BJ (cell line): ENCODE results near the gene SLC2A4. TPM values are rescaled to one million over a fixed set of nuclear protein-coding genes. Genes with fewer than 3 reads are reported as not detected.

ENCODE experiments used
- CTCF ChIA-PET: fragments of 350-600 bp; formaldehyde crosslinking; extraction: SDS; loops from one replicate; lab custom pipeline; 2021; ENCODE audit warnings: antibody characterized with exemption, inconsistent platforms; lab: Yijun Ruan, JAX
- POLR2A ChIA-PET: fragments of 300-600 bp; sonication (Branson Sonifier 250); formaldehyde crosslinking; extraction: SDS; loops from one replicate; lab custom pipeline; 2021; ENCODE audit warnings: antibody characterized with exemption; lab: Charles Lee
- DNase-seq: peaks from one replicate; pipeline ENCODE4 v3.0.0-alpha.2; 2011; ENCODE audit warnings: low read depth
- H3K27me3 ChIP-seq: 2 replicates; pipeline ENCODE4 v1.6.0; 2011; ENCODE audit warnings: low read length; ENCODE audit not compliant: control insufficient read depth, insufficient read depth
- H3K36me3 ChIP-seq: 2 replicates; pipeline ENCODE4 v1.5.1; 2011; ENCODE audit warnings: low read length; ENCODE audit not compliant: control insufficient read depth, insufficient read depth
- H3K4me3 ChIP-seq: 2 replicates; pipeline ENCODE4 v1.5.1; 2011; ENCODE audit warnings: low read depth, mild to moderate bottlenecking, control low read depth, low read length
- CTCF ChIP-seq: IDR thresholded peaks from 2 replicates; pipeline ENCODE4 v1.5.1; 2011; ENCODE audit warnings: low read depth, mild to moderate bottlenecking, control low read depth, inconsistent platforms, low read length, moderate library complexity; ENCODE audit not compliant: insufficient read depth
- polyA plus RNA-seq: library from polyadenylated mRNA; depleted of rRNA; stranded (reverse); fragments of >200 nt; gene quantifications from 2 replicates; pipeline ENCODE4 v1.2.3, GENCODE V29; 2011

The SLC2A4 gene
- polyA plus RNA-seq, 1 experiment, result 0.36 TPM

GRCh38 chr17:7324438-7324779, 42.9 kb downstream of the SLC2A4 start:
- no peak for TF ChIP-seq CTCF
- peaks cover 47% of the 10 kb centered on the region for H3K36me3 ChIP-seq

DNA sequence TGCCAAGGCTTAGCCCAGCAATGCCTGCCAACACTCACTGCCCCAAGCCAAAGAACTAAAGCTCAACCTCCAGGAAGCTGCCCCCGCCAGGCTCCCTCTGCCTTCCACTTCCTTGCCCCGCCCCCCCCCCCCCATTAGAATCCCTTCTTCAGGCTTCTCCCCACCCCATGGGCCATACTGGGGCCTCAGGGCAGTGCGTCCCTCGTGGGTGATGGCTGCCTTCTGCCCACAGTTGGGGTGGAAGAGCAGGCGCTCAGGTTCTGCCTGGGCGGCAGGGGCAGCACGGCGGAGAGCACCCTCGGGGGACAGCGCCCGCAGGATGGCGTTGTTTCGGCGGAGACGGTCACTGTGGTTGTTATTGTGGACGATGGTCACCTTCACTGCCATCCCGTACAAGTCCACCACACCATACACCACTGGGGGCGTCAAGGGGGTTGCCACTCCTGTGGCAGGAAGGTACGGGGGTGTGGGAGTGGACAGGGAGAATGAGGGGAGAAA, 43.6 kb downstream of the SLC2A4 start:
- no peak for DNase-seq
- peaks cover 47% of the 10 kb centered on the region for H3K36me3 ChIP-seq
- CTCF ChIA-PET, result interaction anchor here (0.7 to 5.0 kb wide), 5 partner anchors 11 to 236 kb away, joined by 3 to 22 read pairs (median 11); partner anchors contain the start of genes ACAP1 and SENP3
- POLR2A ChIA-PET, result no interaction called here
- no peak overlapping the region for H3K4me3 ChIP-seq
- no peaks in the 10 kb centered on the region for H3K27me3 ChIP-seq
- TF ChIP-seq CTCF, result no peak

More at GRCh38 chr17:7324438-7324779, 42.9 kb downstream of the SLC2A4 start:
- Histone ChIP-seq H3K27me3 (no peaks in the 10 kb centered on the region), H3K4me3 (no peak overlapping the region)
- POLR2A ChIA-PET, result no interaction called here
- DNase-seq, result no peak
- CTCF ChIA-PET, result interaction anchor here (0.7 to 5.0 kb wide), 5 partner anchors 11 to 236 kb away, joined by 3 to 22 read pairs (median 11); partner anchors contain the start of genes ACAP1 and SENP3

DNA sequence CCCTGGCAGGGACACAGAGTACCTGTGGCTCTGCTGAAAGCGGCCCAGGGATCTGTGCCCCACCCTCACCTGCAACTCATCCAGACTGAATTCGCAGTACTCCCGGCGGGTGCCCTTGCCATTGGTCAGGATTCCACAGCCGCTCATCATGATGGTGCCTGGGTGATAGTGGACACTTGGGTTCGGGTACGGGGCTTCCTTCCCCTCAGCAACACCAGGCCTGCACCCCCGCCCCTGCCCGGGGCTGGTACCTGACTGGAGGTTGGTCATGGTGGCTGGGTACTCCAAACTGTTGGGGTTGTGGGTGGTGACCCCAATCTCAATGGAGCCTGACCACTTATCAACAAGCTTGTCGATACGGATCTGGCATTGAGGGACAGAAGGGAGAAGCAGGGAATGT, 44.7 kb downstream of the SLC2A4 start:
- no peaks in the 10 kb centered on the region for H3K27me3 ChIP-seq
- no peak overlapping the region for H3K4me3 ChIP-seq
- H3K36me3 ChIP-seq, result peaks cover 38% of the 10 kb centered on the region
- no peak for TF ChIP-seq CTCF
- ChIA-PET CTCF (interaction anchor here (1.0 to 5.0 kb wide), 2 partner anchors 13 to 78 kb away, joined by 4 to 22 read pairs; no protein-coding TSS in a partner anchor), POLR2A (no interaction called here)
- DNase-seq, result no peak

DNA sequence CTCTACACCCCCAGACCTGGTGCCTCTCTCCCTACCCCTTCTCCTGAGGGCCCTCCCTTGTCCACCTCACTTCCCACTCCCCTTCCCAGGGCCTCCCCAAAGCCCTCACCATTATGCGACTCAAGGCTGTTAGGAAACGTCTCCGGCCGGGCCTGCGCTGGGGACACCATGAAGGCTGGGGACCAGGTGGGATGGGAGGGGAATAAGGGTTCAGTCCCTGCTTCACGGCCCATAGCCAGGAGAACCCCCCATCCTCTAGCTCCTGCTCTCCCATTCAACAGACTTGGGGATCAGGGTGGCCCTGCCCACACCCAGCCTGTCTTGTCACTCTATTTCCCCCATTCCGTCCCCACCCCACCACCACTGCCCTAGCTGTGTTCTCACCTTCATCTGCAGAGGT, 45.5 kb downstream of the SLC2A4 start:
- no peak overlapping the region for H3K4me3 ChIP-seq
- ChIA-PET CTCF (interaction anchor here (0.6 to 5.0 kb wide), 3 partner anchors 14 to 281 kb away, joined by 3 to 22 read pairs (median 4); no protein-coding TSS in a partner anchor), POLR2A (no interaction called here)
- TF ChIP-seq CTCF, result no peak
- no peak for DNase-seq
- no peaks in the 10 kb centered on the region for H3K27me3 ChIP-seq
- H3K36me3 ChIP-seq, result peaks cover 30% of the 10 kb centered on the region

DNA sequence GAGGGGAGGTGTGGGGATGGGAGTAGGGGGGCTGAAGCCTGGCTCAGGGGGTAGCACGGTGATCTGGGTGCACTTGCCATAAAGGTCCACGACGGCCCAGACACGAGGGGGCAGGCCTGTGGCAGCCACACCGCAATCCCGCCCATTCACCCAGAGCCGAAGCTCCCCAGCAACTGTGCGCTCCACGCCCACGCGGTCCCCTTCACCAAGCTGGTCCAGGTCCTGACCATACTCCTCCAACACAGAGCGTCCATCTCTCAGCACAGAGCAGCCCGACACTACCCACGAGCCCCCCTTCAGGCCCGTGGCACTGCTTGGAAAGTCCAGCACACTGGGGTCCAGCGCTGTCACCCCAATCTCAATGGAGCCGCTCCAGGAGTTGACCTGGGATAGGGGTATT, 46.0 kb downstream of the SLC2A4 start:
- CTCF ChIA-PET, result interaction anchor here (0.6 to 5.0 kb wide), 2 partner anchors 14 to 281 kb away, joined by 3 to 22 read pairs; no protein-coding TSS in a partner anchor
- DNase-seq, result no peak

More for the DNA sequence above, 46.0 kb downstream of the SLC2A4 start:
- H3K4me3 ChIP-seq, result no peak overlapping the region
- no peaks in the 10 kb centered on the region for H3K27me3 ChIP-seq
- no peak for TF ChIP-seq CTCF
- H3K36me3 ChIP-seq, result peaks cover 26% of the 10 kb centered on the region
- POLR2A ChIA-PET, result no interaction called here
